Camera-type eye (tissue), 1 donor: Measurements from ENCODE around the gene GPS2. TPM values are rescaled to one million over a fixed set of nuclear protein-coding genes. Genes with fewer than 3 reads are reported as not detected.

Experiments
- total RNA-seq: library from RNA; depleted of rRNA; stranded (reverse); fragments of >200 nt; gene quantifications from one replicate; pipeline ENCODE4 v1.2.3, GENCODE V29; 2014

The GPS2 gene, protein sequence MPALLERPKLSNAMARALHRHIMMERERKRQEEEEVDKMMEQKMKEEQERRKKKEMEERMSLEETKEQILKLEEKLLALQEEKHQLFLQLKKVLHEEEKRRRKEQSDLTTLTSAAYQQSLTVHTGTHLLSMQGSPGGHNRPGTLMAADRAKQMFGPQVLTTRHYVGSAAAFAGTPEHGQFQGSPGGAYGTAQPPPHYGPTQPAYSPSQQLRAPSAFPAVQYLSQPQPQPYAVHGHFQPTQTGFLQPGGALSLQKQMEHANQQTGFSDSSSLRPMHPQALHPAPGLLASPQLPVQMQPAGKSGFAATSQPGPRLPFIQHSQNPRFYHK
- 43.4 TPM for total RNA-seq

DNA sequence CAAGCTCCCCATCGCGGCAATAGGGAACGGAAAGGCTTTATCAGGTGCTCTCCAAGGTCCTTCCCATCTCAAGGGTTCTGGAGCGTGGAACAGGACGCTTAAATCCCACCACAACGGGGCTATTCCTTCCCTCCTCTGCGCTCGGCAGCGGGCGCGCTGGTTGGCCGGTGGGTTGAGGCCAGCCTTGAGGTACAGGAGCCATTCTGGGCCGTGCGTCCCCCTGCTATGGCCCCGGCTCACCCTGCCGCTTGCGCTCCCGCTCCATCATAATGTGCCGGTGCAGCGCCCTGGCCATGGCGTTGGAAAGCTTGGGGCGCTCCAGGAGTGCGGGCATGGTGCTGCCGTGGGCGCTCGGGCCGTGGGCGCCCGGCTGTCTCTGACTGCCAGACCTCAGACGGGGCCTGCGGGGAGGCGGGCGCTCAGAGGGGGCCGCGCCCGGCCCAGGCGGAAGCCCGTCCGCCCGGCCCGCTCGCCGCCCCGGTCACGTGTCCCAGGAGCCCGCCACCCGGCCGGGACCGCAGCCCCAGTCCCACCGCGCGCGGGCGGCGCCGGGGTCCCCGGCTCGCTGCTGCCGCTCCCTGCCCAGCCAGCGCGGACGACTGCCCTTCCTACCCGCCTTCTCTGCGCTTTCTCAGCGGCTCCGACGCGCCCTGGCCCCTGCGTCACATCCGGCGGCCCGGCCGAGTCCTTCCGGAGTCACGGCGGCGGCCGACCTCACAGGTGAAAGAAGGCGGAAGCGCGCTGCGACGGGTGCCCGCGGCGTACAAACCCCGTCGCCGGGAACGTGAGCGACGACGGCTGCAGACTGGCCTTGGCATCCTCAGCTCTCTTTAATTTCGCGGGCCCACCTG, at the start of gene GPS2:
GPS2 (minus strand) TSS at position 642 of the 851 bp plus-strand sequence; CDS start at position 334, 308 bp downstream.

DNA sequence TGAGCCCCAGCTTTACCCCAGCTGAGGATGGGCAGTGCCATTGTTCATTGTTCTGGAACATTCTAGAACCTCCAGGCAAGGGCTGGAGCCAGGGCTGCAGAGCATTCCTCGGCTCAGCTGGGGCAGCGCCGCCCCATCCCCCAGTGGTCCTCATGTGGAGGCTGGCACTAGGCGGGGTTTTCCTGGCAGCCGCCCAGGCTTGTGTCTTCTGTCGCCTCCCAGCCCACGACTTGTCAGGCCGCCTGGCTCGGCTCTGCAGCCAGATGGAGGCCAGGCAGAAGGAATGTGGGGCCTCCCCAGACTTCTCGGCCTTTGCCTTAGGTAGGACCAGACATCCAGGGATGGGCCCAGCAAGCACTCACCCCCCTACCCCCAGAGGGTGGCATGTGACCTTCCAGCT, 39.9 kb upstream of the GPS2 start, which contains the start of gene TMEM95:
TMEM95 (plus strand) TSS at position 104 of the 400 bp plus-strand sequence; CDS start at position 153, 49 bp downstream.

DNA sequence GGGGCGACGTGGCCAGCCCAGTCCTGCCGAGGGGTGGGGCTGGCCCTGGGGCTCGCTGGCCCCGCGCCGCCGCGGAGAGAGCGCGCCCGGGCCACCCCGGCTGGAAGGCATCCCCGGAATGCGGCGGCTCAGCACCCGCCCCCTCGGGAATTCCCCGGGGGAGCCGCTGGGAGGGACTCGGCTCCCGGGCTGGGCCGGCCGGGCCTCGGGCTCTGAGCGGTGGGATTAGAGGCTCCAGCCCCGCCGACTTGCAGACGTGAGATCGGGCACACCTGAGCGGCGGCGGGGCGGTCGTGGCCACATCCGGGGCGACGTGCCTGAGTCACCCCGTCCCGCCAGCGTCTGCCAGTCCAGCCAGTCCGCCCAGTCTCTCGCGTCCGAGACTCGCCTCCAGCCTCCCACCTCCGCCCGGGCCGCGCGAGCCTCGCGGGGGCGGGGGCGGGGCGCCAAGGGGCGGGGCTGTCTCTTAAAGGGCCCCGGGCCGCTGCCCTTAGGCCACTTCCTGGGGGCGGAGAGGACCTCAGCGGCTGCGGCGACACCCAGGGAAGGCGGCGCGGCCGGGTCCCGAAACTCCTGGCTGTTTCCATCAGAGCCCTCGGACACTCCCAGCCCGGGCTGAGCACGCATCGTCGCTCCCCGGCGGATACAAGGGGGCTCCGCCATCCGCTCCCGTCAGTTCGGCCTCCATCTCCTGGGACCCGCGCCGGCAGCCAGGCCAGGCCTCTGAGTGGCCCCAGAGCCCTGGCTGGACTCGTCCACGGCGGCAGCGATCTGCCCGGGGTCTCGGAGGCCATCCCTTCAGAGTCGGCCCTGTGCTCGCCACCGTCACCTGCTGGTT, 36.7 kb upstream of the GPS2 start, which contains the start of gene KCTD11:
KCTD11 (plus strand) TSS at position 498 of the 838 bp plus-strand sequence.

DNA sequence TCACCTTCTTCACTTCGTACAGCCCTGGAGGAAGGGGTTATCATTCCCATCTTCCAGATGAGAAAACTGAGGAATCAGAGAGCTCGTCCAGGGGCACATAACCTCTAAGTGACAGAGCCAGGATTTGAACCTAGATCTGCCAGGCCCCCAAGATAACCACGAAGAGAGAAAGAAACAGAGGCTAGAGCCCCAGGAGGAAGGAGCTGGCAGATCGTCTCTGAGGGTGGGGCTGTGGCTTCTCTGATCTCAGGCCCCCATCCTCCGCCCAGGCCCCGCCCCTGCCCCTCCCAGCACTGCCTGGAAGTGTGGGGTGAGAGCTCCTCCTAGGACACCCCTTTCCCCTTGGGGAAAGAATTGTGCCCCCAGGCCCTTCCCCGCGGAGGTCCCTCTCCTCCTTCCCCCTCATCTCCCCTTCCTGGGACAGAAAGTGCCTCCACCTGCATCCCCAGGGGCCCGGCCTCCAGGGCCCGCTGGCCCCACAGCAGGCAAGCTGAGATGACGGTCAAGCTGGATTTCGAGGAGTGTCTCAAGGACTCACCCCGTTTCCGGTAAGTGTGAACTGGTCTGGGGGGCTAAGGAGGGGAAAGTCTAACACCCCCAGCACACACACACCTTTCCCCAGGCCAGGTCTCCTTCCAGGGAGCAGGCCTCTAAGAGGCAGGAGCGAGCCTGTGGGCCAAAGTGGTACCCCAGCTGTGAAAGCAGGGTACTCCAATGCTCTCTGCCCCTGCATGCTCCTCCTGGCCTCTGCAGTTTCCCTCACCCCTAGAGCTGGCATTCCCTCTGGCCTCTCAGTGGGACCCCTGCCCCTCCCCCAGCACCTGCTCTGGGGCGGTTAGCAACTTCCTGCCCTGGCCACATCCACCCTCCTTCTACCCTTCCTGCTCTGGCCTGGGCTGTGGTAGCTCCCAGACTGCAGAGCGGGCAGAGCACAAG, 21.3 kb upstream of the GPS2 start, which contains the start of gene ACAP1:
ACAP1 (plus strand) TSS at position 290 of the 936 bp plus-strand sequence; CDS start at position 496, 206 bp downstream.

DNA sequence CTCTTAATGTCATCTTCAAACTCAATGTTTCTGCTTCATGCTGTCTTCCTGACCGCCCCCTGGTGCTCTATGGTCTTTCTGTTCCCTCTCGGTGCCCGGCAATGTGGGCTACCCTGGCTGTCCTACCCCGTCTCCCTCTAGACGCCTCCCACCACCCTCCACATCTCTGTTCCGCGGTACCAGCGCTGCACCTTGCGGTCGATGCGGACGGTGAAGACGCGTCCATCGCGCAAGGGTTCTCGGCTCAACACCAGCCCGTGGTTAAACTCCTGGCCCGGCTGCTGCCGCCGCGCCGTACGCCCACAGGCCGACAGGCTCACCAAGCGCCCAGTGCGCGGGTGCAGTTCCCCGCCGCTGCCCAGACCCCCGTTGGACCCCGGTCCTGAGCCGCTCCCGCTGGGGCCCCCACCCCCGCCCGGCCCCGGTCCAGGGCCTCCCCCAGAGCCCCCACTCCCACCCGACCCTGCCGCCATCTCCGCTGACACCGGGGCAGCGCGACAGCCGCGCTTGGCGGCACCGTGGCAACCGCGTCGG, 13.7 kb upstream of the GPS2 start, which contains the start of gene NEURL4:
NEURL4 (minus strand) TSS at position 496 of the 534 bp plus-strand sequence; CDS start at position 473, 23 bp downstream.

DNA sequence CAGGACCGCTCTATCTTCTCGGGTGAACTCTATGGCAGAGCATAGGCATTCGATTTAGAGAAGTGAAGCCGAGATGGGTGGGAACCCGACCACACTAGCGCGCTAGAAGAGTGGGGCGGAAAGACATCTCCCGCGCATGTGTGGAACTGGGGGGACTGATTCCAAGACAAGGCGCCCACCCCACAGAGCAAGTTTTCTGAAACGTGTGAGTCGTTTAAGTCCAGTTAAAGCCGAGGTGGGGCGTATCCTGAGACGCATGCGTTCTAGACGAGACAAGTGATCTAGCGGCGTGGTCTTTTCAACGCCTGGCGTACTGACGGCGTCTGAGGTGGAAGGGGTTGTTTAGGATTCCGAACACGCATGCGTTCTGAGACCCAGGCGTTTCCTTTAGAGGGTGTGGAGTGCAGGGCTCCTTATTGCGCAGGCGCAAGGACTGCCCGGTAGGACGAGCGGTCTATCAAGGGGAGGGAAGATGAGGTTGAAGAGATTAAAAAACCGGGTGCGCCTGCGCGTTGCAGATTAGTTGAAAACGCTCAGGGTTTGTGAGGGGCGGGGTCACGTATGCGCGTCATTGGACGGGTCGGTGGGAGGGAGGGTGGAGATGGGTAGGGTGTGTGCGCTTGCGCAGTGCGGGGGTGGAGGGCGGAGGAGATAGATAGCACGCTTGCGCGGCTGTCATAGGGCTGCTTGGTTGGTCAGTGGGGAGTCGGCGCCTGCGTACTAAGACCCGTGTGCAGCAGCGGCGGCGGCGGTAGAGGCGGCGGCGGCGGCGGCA, 8.1 kb downstream of the GPS2 start, which contains the start of gene EIF5A:
EIF5A (plus strand) TSS at position 718 of the 775 bp plus-strand sequence. CDS start 2,008 bp downstream, outside the sequence.

DNA sequence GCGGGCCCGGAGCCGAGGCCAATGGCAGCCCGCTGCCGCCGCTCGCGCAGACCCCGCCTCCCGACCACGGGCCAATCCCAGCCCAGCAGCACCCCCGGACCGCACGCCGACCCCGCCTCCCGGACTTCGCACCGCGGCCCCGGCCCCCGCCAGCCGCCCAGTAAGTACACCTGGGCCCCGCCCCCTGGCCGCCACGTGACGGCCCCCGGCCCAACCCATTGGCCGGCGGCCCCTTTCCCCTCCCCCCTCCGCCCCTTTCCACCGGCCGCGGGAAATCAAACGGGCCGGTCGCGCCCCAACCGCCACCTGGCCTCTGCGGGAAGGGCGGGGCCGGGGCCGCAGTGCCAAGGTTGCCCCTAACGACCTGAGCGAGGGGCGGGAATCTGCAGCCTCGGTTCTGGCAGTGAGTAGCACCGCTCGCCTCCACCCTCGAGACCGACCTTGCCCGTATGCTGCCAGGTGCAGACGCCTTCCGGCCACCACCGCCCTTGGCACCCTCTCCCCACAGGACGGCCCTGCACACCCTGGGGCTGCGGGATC, 20.5 kb downstream of the GPS2 start, which contains the start of gene YBX2:
YBX2 (minus strand) TSS at position 26 of the 540 bp plus-strand sequence. CDS start 139 bp downstream, outside the sequence.

DNA sequence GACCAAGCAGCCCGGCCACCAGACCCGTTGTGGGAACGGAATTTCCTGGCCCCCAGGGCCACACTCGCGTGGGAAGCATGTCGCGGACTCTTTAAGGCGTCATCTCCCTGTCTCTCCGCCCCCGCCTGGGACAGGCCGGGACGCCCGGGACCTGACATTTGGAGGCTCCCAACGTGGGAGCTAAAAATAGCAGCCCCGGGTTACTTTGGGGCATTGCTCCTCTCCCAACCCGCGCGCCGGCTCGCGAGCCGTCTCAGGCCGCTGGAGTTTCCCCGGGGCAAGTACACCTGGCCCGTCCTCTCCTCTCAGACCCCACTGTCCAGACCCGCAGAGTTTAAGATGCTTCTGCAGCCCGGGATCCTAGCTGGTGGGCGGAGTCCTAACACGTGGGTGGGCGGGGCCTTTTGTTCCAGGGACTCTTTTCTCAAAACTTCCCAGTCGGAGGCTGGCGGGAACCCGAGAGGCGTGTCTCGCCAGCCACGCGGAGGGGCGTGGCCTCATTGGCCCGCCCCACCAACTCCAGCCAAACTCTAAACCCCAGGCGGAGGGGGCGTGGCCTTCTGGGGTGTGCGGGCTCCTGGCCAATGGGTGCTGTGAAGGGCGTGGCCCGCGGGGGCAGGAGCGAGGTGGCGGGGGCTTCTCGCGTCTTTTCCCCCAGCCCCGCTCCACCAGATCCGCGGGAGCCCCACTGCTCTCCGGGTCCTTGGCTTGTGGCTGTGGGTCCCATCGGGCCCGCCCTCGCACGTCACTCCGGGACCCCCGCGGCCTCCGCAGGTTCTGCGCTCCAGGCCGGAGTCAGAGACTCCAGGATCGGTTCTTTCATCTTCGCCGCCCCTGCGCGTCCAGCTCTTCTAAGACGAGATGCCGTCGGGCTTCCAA, 33.8 kb downstream of the GPS2 start, which contains the start of gene SLC2A4:
SLC2A4 (plus strand) TSS at position 645 of the 879 bp plus-strand sequence; CDS start at position 862, 217 bp downstream.

Other genes starting within 250 kb of the GPS2 start
- 3.3 TPM for gene CLEC10A, start 235.1 kb downstream of the GPS2 start, total RNA-seq
- 0.33 TPM for gene ASGR2, start 200.5 kb downstream of the GPS2 start, total RNA-seq
- gene ASGR1, start 136.0 kb downstream of the GPS2 start, total RNA-seq = 5.7 TPM
- gene DLG4, start 95.5 kb downstream of the GPS2 start, total RNA-seq = 194 TPM
- gene ACADVL, start 95.4 kb downstream of the GPS2 start, total RNA-seq = 281 TPM
- gene DVL2, start 80.8 kb downstream of the GPS2 start, total RNA-seq = 103 TPM
- 27.5 TPM for gene PHF23, start 75.9 kb downstream of the GPS2 start, total RNA-seq
- 310 TPM for gene GABARAP, start 72.9 kb downstream of the GPS2 start, total RNA-seq
- gene CTDNEP1, start 63.6 kb downstream of the GPS2 start, total RNA-seq = 74.5 TPM
- 39.5 TPM for gene ELP5, start 63.1 kb downstream of the GPS2 start, total RNA-seq
- gene CLDN7, start 52.9 kb downstream of the GPS2 start, total RNA-seq = 14.3 TPM
- 5.4 TPM for gene SLC2A4, start 33.6 kb downstream of the GPS2 start, total RNA-seq
- gene YBX2, start 20.7 kb downstream of the GPS2 start, total RNA-seq = 1.3 TPM
- gene EIF5A, start 7.7 kb downstream of the GPS2 start, total RNA-seq = 138 TPM
- gene NEURL4, start 14.0 kb upstream of the GPS2 start, total RNA-seq = 38.8 TPM
- 6.2 TPM for gene ACAP1, start 21.2 kb upstream of the GPS2 start, total RNA-seq
- 4.5 TPM for gene KCTD11, start 36.8 kb upstream of the GPS2 start, total RNA-seq
- not detected for gene TMEM95, start 39.8 kb upstream of the GPS2 start, total RNA-seq
- 2.4 TPM for gene TNK1, start 65.7 kb upstream of the GPS2 start, total RNA-seq
- gene PLSCR3, start 79.2 kb upstream of the GPS2 start, total RNA-seq = 12.8 TPM
- gene TMEM256, start 88.7 kb upstream of the GPS2 start, total RNA-seq = 27.9 TPM
- gene NLGN2, start 92.5 kb upstream of the GPS2 start, total RNA-seq = 36.2 TPM
- gene SPEM1, start 105.0 kb upstream of the GPS2 start, total RNA-seq = not detected
- not detected for gene SPEM2, start 110.3 kb upstream of the GPS2 start, total RNA-seq
- gene SPEM3, start 113.5 kb upstream of the GPS2 start, total RNA-seq = not detected
- gene TMEM102, start 120.1 kb upstream of the GPS2 start, total RNA-seq = 1.0 TPM
- gene FGF11, start 124.2 kb upstream of the GPS2 start, total RNA-seq = 7.1 TPM
- 17.8 TPM for gene CHRNB1, start 129.7 kb upstream of the GPS2 start, total RNA-seq
- 35.8 TPM for gene ZBTB4, start 164.3 kb upstream of the GPS2 start, total RNA-seq
- gene SLC35G6, start 166.1 kb upstream of the GPS2 start, total RNA-seq = not detected
- gene POLR2A, start 169.0 kb upstream of the GPS2 start, total RNA-seq = 114 TPM
- gene TNFSF12, start 233.7 kb upstream of the GPS2 start, total RNA-seq = 16.2 TPM
- gene TNFSF13, start 243.4 kb upstream of the GPS2 start, total RNA-seq = 7.6 TPM
- 54.2 TPM for gene SENP3, start 246.6 kb upstream of the GPS2 start, total RNA-seq